GM12878 (cell line): ENCODE data around the gene SKIDA1. TPM values are rescaled to one million over a fixed set of nuclear protein-coding genes. Genes with fewer than 3 reads are reported as not detected.
A peak's percentile ranks its signal among the peaks of the same experiment; 100 is the strongest.

Experiments used
- ATAC-seq: fragments of 200-7000 bp; cut with Tn5 transposase; 3 replicates; pipeline ENCODE4 v1.9.1; 2020; ENCODE audit warnings: mild to moderate bottlenecking, moderate library complexity
- BruUV-seq: library from RNA; stranded (reverse); fragments of 400-500 nt; replicated peaks from 2 replicates; lab custom pipeline; 2021; lab: Mats Ljungman, UMichigan
- CTCF ChIA-PET: fragments of 300-600 bp; sonication (Branson Sonifier 250); formaldehyde crosslinking; extraction: SDS; loops from one replicate; lab custom pipeline; 2021; ENCODE audit warnings: inconsistent platforms; lab: Yijun Ruan, JAX
- POLR2A ChIA-PET: fragments of 350-600 bp; formaldehyde crosslinking; extraction: SDS; loops from one replicate; lab custom pipeline; 2021; ENCODE audit warnings: inconsistent platforms; lab: Charles Lee
- RAD21 ChIA-PET: fragments of 300-600 bp; sonication (Branson Sonifier 250); formaldehyde crosslinking; loops from one replicate; lab custom pipeline; 2023; ENCODE audit warnings: antibody characterized with exemption; ENCODE audit not compliant: unreplicated experiment; lab: Charles Lee
- SMC1A ChIA-PET: fragments of 300-600 bp; sonication (Branson Sonifier 250); formaldehyde crosslinking; loops from one replicate; lab custom pipeline; 2023; ENCODE audit not compliant: unreplicated experiment, uncharacterized antibody; lab: Charles Lee
- DNase-seq: peaks from one replicate; pipeline ENCODE4 v3.0.0-alpha.2; 2011; ENCODE audit warnings: low read depth, low spot score
- FAIRE-seq: peaks from 3 replicates; lab custom pipeline; 2011; peaks lifted over from hg19 to GRCh38; lab: Jason Lieb, UNC
- H2AFZ ChIP-seq: 2 replicates; pipeline ENCODE4 v1.6.0; 2011; ENCODE audit warnings: low read depth, low read length, control low read depth; ENCODE audit not compliant: control insufficient read depth
- H3K27ac ChIP-seq: 2 replicates; pipeline ENCODE4 v1.5.1; 2011; ENCODE audit warnings: control low read depth; ENCODE audit not compliant: control insufficient read depth, insufficient read depth
- H3K27me3 ChIP-seq, 2 experiments: replicated peaks in 1 of 2; 2 replicates each; pipeline versions ENCODE4 v1.6.0 to v1.6.1; 2011; ENCODE audit warnings: low read length in 1 of 2; ENCODE audit not compliant: control insufficient read depth in 2 of 2, insufficient read depth in 2 of 2
- H3K36me3 ChIP-seq, 2 experiments: 2 replicates each; pipeline ENCODE4 v1.5.1; 2011; ENCODE audit warnings: low read length in 1 of 2; ENCODE audit not compliant: control insufficient read depth in 2 of 2, insufficient read depth in 2 of 2
- H3K4me1 ChIP-seq: 2 replicates; pipeline ENCODE4 v1.6.1; 2011; ENCODE audit warnings: mild to moderate bottlenecking, low read length, moderate library complexity, mixed read lengths; ENCODE audit not compliant: control insufficient read depth, insufficient read depth
- H3K4me2 ChIP-seq: 2 replicates; pipeline ENCODE4 v1.6.0; 2011; ENCODE audit warnings: control low read depth; ENCODE audit not compliant: control insufficient read depth, insufficient read depth
- H3K4me3 ChIP-seq: fragments of 200-600 bp; sonication (generic); 2 replicates; pipeline ENCODE4 v1.5.1; 2016
- H3K79me2 ChIP-seq: 2 replicates; pipeline ENCODE4 v1.6.0; 2011; ENCODE audit warnings: low read length; ENCODE audit not compliant: control insufficient read depth, insufficient read depth
- H3K9ac ChIP-seq: 2 replicates; pipeline ENCODE4 v1.8.0; 2011; ENCODE audit warnings: low read length, control low read depth, mixed read lengths; ENCODE audit not compliant: control insufficient read depth, insufficient read depth
- H3K9me3 ChIP-seq: replicated peaks from 3 replicates; pipeline ENCODE4 v1.5.1; 2011; ENCODE audit warnings: mild to moderate bottlenecking, low read length; ENCODE audit not compliant: control insufficient read depth, insufficient read depth
- H4K20me1 ChIP-seq: 2 replicates; pipeline ENCODE4 v1.6.0; 2011; ENCODE audit not compliant: control insufficient read depth, insufficient read depth
- BMI1 ChIP-seq: fragments of 450-650 bp; IDR thresholded peaks from 2 replicates; pipeline ENCODE4 v1.6.1; 2016; ENCODE audit warnings: mild to moderate bottlenecking, moderate library complexity, borderline replicate concordance
- MTA2 ChIP-seq: fragments of 450-650 bp; IDR thresholded peaks from 2 replicates; pipeline ENCODE4 v1.6.1; 2016; ENCODE audit warnings: low read depth, mild to moderate bottlenecking, moderate library complexity
- SMAD1 ChIP-seq: fragments of 450-650 bp; IDR thresholded peaks from 2 replicates; pipeline ENCODE4 v1.6.1; 2018; ENCODE audit warnings: mild to moderate bottlenecking, low read depth; ENCODE audit not compliant: partially characterized antibody
- WGBS: methylation state at CpG from one replicate; pipeline ENCODE4 v1.1.6; 2016; ENCODE audit warnings: low lambda C conversion rate; ENCODE audit not compliant: insufficient replicate concordance, insufficient coverage; ENCODE audit errors: missing lambda C conversion rate; 5-methylcytosine and 5-hydroxymethylcytosine counted together
- in situ Hi-C: fragments of 300-500 bp; cut with MboI; formaldehyde crosslinking; loops from 9 replicates; pipeline ENCODE4 v1.14.3; 2018; ENCODE audit warnings: mixed read lengths
- intact Hi-C: fragments of 100-400 bp; cut with micrococcal nuclease; formaldehyde crosslinking; loops from one replicate; pipeline ENCODE4 v1.14.2; 2022; ENCODE audit not compliant: unreplicated experiment
- polyA plus RNA-seq, 11 experiments: library from polyadenylated mRNA; depleted of rRNA in 4 of 11; unstranded in 6 of 11; stranded (reverse) in 5 of 11; fragments of >200 nt; fragmentation: Nextera tagmentation in 4 of 11; fragmentation: Illumina TruSeq in 1 of 11; extraction: Ambion mirVana in 4 of 11; extraction: Trizol in 1 of 11; gene quantifications; 1 replicate in 1 of 11; 2 replicates in 10 of 11; pipeline versions ENCODE4 v1.2.1 to v1.2.3, GENCODE V29; 2011 to 2016; ENCODE audit warnings: inconsistent platforms in 2 of 11, missing spikeins in 2 of 11, low read depth in 1 of 11
- total RNA-seq, 4 experiments: library from RNA; depleted of rRNA in 3 of 4; stranded (reverse); fragments of >200 nt in 3 of 4; fragmentation: Illumina TruSeq in 1 of 4; extraction: Trizol in 1 of 4; gene quantifications; 2 replicates each; pipeline versions ENCODE4 v1.2.1 to v1.2.3, GENCODE V29; 2013 to 2021
- TF ChIP-seq, protein P1 (sequence below): fragments of 450-650 bp; IDR thresholded peaks from 2 replicates; pipeline ENCODE4 v1.6.1; 2017; ENCODE audit warnings: low read depth, mild to moderate bottlenecking, moderate library complexity

SKIDA1 gene
- total and polyA plus RNA-seq, 10 of the 15 experiments (the other 5 are each of a cell fraction or from before 2014, with no cell fraction given): 0.05 to 0.90 (median 0.28) TPM

DNA sequence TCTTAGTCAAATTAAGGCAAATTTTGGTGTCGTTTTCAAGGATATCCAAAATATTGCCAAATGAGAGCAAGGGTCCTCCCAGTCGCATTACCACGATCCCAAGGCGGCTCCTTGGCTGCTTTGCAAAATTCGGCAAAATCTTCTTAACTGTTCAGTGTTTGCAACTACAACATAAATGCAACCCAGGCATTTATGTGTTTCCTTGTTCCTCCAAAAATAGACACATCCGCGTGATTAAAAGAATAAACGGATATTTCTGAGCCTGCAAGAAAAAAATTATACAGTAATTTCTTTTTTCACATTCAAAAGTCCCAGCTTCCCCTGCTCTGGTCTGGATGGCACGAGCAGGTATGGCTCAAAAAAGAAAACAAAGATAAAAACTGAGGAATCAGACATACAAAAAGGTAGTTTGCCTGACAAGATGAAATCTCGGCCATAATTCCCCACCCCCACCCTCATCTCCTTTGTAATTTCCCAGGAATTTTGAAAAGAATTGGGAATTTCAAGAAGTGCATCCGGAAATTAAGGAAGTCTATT lies 6.0 kb downstream of the SKIDA1 start:
- H3K36me3 ChIP-seq: no peaks in the 10 kb centered on the region
- 1% methylated on average over 11 of the region's 11 CpGs for WGBS
- SMC1A ChIA-PET: interaction anchor here (0.6 kb wide), 1 partner anchor 155 kb away, joined by 3 read pairs; no protein-coding TSS in a partner anchor
- peaks cover 21% of the 10 kb centered on the region for H3K4me1 ChIP-seq
- H3K4me2 ChIP-seq: peak overlapping the region; percentile 89
- H4K20me1 ChIP-seq: no peaks in the 10 kb centered on the region
- peak overlapping the region; percentile 52 for H3K4me3 ChIP-seq
- in situ Hi-C loops: no loop called here
- CTCF ChIA-PET: interaction anchor here (0.8 to 1.0 kb wide), 2 partner anchors 23 to 563 kb away, joined by 3 to 4 read pairs; no protein-coding TSS in a partner anchor
- FAIRE-seq: no peak
- H3K79me2 ChIP-seq: no peaks in the 10 kb centered on the region
- H2AFZ ChIP-seq: peak overlapping the region; percentile 37; the same call in 1 of the 2 replicates
- no peak for TF ChIP-seq SMAD1
- peak; percentile 67 for TF ChIP-seq BMI1
- TF ChIP-seq, all 136 proteins: peak for 1
- intact Hi-C loops: no loop called here
- Histone ChIP-seq H3K9me3 (no peaks in the 10 kb centered on the region), H3K27me3 (peaks cover 10 to 23% of the 10 kb centered on the region in 2 experiments), H3K27ac (no peak overlapping the region), H3K9ac (no peak overlapping the region)
- ChIA-PET RAD21 (interaction anchor here (0.9 kb wide), 1 partner anchor 205 kb away, joined by 5 read pairs; no protein-coding TSS in a partner anchor), POLR2A (interaction anchor here (0.6 kb wide), 1 partner anchor 138 kb away, joined by 7 read pairs; no protein-coding TSS in a partner anchor)
- ATAC-seq (no peak), DNase-seq (no peak)
- no TSS peak for BruUV-seq

DNA sequence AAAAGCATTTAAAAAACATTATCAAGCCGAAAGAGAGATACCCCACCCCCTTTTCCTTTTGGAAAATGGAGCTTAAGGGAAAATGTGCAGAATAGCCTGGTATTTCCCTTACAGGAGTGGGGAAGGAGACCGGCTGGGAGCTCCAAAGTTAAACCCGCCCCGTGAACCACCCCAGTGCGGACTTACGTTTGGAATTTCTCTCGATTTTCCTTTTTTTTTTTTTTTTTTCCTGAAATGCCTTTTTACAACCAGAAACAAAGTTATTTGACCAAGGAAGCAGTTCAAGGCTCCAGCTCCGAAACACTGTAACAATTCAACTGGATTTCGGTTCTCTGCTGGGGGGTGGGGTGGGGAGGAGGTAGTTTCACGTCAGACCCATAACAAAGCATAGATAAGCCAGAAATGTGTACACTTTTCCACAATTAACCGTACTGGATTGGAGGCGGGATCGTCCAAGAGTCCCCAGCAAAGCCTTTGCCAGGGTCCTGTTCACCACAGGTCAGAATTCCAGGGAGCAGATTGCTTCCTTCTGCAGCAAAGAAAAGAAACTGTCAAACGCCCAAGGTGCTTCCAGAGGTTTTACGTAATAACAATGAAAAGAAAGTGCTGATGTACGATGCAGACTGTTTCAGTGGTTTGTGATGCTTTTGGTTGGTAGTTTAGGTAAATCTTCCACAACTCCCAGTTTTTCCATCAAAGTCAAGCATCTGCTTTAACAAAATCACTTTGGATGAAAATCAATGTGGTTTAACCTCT lies 6.7 kb downstream of the SKIDA1 start:
- no peak overlapping the region for H3K27ac ChIP-seq
- POLR2A ChIA-PET: interaction anchor here (0.5 to 0.6 kb wide), 5 partner anchors 138 to 1472 kb away, joined by 3 to 7 read pairs (median 3); no protein-coding TSS in a partner anchor
- 3% methylated on average over 16 of the region's 16 CpGs for WGBS
- H2AFZ ChIP-seq: no peak overlapping the region
- H3K9ac ChIP-seq: no peak overlapping the region
- no peaks in the 10 kb centered on the region for H3K9me3 ChIP-seq
- no peak for ATAC-seq
- H4K20me1 ChIP-seq: no peaks in the 10 kb centered on the region
- DNase-seq: no peak
- in situ Hi-C loops: no loop called here
- RAD21 ChIA-PET: interaction anchor here (0.8 to 1.2 kb wide), 3 partner anchors 22 to 240 kb away, joined by 3 to 8 read pairs (median 3); no protein-coding TSS in a partner anchor
- TF ChIP-seq, protein P1, sequence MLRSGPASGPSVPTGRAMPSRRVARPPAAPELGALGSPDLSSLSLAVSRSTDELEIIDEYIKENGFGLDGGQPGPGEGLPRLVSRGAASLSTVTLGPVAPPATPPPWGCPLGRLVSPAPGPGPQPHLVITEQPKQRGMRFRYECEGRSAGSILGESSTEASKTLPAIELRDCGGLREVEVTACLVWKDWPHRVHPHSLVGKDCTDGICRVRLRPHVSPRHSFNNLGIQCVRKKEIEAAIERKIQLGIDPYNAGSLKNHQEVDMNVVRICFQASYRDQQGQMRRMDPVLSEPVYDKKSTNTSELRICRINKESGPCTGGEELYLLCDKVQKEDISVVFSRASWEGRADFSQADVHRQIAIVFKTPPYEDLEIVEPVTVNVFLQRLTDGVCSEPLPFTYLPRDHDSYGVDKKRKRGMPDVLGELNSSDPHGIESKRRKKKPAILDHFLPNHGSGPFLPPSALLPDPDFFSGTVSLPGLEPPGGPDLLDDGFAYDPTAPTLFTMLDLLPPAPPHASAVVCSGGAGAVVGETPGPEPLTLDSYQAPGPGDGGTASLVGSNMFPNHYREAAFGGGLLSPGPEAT: 0 out of 2 replicates have a peak, but pooled peaks have one; percentile 5
- TF ChIP-seq MTA2: no peak
- peaks cover 10 to 23% of the 10 kb centered on the region in 2 experiments for H3K27me3 ChIP-seq
- no peaks in the 10 kb centered on the region for H3K79me2 ChIP-seq
- CTCF ChIA-PET: interaction anchor here (0.7 to 1.0 kb wide), 5 partner anchors 11 to 562 kb away, joined by 3 to 4 read pairs (median 3); no protein-coding TSS in a partner anchor
- SMC1A ChIA-PET: interaction anchor here (0.5 to 1.5 kb wide), 9 partner anchors 14 to 458 kb away, joined by 3 to 6 read pairs (median 3); no protein-coding TSS in a partner anchor
- intact Hi-C loops: no loop called here
- peak overlapping the region; percentile 52; the same call in 1 of the 2 replicates for H3K4me3 ChIP-seq
- BruUV-seq: no TSS peak
- peaks cover 21% of the 10 kb centered on the region for H3K4me1 ChIP-seq
- no peak for FAIRE-seq
- no peaks in the 10 kb centered on the region for H3K36me3 ChIP-seq
- H3K4me2 ChIP-seq: peak overlapping the region; percentile 89
